Stimulated activated CD8-positive, alpha-beta memory T cell treated with anti-CD3 and anti-CD28 coated beads, Interleukin-15, amount 100 ng/mL, for 24 hours (primary cell): ENCODE results near the gene METTL21C.

Experiments
- DNase-seq: peaks from one replicate; pipeline ENCODE4 v3.0.0-alpha.2; 2020; ENCODE audit warnings: low read depth

METTL21C gene

GRCh38 chr13:102697929-102698648 is 3.2 kb upstream of the METTL21C start:
- DNase-seq: no peak

DNA sequence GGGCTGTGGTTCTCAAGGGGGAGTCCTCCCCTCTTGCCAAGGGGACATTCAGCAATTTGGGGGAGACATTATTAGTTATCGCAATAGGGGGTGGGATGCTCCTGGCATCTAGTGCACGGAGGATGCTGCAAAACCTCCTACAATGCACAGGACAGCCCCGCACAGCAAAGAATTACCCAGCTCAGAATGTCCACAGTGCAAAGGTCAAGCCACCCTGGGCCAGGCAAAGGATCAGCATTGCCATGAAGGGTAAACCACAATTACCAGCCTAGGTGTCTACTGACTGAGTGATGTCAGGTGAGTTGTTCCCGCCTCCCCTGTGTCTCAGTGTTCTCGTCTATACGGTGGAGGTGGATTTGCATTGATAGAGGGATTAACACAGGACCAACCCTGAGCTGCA is 2.4 kb upstream of the METTL21C start:
- DNase-seq: no peak

DNA sequence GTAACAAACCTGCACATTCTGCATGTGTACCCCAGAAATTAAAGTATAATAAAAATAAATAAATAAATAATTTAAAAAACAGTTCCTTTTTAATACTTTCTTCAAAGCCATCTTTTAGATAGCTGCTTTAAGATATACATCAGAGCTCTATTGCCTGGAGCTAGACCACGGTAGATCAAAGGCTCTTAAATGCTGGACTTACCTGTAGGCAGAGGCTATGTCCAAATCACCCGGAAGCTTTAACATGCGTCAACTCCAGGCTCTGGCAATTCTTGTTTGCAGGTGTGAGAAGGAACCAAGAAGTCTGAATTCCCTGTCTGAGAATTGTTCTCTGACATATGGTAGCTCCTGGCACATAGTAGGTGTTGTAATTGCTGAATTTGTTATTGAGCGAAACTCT is 1.6 kb upstream of the METTL21C start:
- DNase-seq: no peak

DNA sequence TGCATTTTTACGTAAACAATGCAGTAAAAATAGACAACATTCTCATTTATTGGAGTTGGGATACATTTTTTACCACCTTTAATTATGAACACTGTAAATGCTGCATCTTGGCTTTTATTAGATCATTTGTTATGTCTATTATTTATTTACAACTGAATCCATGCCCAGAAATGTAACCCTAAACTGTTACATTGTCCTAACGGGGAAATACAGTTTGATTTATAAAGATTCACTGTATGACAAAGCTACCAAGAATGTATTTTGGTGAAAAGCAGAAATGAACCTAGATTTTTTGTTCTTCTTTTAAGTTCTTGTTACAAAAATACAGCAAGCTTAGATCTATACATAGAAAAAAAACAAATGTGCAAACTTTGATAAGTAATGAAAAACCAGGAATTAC is 1.1 kb downstream of the METTL21C start:
- DNase-seq: no peak

DNA sequence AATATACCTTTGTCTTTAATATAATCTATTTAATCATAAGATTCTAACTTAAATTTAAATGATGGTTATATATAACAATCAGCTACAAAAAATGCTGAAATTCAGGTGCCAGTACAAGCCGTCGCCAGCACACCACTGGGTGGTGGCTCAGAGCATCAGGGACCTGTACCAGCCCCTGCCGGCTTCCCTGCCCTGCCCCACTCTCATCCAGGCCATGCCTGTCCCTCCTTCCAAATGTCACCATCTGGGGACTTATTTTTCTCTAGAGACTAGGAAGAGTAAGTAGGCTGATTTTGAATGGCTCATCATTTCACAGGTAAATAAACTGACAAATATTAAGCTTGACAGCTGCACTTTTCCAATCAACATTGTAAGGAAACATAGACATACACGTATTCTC is 1.6 kb downstream of the METTL21C start:
- no peak for DNase-seq

GRCh38 chr13:102692491-102692826 is 2.4 kb downstream of the METTL21C start:
- DNase-seq: no peak

DNA sequence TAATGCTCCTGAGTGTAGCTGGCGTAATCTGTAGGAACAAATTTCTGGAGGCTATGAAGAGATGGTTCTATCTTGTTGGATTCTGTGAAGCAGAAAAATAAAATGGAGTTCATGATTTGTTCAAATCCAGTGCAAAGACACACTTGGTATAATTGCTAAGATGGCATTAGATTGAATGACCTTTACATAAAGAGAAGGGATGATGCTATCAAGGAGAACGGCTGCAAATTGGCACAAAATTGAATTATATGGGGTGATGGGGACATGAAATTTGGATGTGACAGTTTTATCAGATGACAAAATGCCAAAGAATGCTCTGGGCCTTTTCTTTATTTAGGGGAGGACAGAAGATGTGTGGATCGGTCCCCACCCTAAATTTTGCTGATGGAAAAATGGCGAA is 4.0 kb downstream of the METTL21C start:
- no peak for DNase-seq

GRCh38 chr13:102688306-102688973 is 6.4 kb downstream of the METTL21C start:
- DNase-seq: no peak

- DNase-seq: no peak
Observed at GRCh38 chr13:102687520-102687919, 7.3 kb downstream of the METTL21C start.

GRCh38 chr13:102686024-102686423 is 8.8 kb downstream of the METTL21C start:
- no peak for DNase-seq

GRCh38 chr13:102683637-102684036 is 11.2 kb downstream of the METTL21C start:
- DNase-seq: no peak

GRCh38 chr13:102682727-102683126 is 12.1 kb downstream of the METTL21C start:
- DNase-seq: no peak

DNA sequence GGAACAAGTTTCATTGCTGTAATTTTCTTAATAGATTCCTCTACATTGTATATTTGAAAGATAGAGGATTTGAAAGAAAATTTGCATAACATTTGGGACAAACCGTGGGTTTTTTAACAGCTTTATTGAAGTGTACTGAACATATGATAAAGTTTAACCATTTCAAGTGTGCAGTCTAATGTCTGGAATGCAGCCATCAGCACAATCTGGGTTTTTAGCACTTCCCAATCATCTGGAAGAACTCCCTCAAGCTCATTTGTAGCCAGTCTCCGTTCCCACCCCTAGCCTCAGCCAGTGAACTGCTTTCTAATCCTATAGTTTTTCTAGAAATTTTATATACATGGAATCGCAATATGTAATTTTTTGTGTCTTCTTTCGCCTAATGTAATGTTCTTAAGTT is 12.6 kb downstream of the METTL21C start:
- DNase-seq: no peak

DNA sequence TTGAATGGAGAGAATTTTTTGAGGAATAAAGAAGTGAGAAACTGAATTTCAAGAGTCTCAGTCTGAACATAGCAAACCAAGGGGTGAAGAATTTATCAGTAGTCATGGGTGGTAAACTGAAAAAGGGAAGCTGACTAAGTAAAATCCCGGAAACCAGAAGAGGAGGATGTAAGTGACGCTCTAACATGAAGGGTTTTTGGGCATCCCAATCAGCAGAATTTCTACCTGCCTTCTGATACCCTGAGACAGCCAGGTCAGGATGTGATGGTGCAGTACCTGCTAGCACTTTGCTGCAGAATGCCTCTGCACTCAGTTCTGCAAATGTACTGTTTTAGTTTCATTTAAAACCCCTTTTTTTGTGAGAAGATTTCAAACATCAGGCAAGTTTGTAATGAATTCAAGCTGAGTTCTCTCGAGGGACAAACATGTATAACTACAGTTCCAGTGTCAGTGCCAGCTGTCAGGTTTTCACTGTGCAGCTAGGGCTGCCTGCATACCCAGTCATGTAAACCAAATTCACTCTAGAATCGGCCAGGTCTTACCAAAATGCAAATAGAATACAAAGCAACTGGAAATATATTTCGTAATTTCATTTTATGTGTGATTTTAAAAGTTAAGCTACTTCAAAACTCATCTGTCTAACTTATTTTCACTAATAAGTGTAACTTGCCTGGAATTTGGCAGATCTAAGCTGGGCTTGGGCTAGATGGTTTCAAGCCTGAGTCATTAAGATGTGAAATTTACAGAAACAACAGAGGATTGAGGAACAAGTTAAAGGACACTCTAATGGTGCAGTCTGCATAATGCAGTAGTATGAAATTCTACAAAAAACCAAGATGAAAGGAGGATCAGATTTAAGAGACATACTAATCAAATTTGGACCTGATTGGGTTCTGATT is 13.8 kb downstream of the METTL21C start:
- no peak for DNase-seq

- no peak for DNase-seq
Observed at GRCh38 chr13:102680133-102680717, 14.6 kb downstream of the METTL21C start.

GRCh38 chr13:102679449-102680132 is 15.3 kb downstream of the METTL21C start:
- DNase-seq: no peak

DNA sequence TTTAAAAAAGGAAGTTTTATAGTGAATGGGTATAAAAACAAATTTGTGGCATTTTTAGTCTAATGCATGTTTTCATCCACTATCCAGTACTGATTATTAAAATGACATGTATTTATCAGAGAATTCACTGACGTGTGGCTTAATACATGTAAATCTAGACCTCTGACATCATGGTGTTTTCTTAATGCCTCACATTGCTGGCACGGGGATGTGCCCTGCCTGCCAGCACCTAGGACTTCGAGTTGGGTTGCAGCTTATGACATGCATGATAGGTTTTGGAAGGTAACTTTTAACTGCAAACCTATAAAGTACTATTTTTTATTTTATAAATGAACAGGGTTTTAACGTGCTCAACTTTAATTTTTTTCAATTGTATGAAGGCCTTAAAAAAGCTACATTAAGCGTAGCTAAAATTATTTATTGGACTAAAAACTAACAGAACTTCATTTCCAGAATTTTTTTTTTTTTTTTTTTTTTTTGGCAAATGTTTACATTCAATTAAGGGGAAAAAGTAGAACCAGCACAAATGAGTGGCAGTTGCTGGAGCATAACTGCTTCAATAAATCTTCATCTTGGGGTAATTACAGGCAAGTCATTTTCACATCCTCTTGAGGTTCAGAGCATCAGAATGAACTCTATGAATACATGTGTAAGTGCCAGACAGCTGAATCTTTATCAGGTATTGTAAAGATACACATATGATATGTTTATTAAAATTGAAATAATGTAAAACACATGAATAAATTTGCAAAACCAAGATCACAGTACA is 16.3 kb downstream of the METTL21C start:
- DNase-seq: no peak

GRCh38 chr13:102677122-102677521 is 17.7 kb downstream of the METTL21C start:
- DNase-seq: no peak

GRCh38 chr13:102675115-102675514 is 19.7 kb downstream of the METTL21C start:
- DNase-seq: no peak

DNA sequence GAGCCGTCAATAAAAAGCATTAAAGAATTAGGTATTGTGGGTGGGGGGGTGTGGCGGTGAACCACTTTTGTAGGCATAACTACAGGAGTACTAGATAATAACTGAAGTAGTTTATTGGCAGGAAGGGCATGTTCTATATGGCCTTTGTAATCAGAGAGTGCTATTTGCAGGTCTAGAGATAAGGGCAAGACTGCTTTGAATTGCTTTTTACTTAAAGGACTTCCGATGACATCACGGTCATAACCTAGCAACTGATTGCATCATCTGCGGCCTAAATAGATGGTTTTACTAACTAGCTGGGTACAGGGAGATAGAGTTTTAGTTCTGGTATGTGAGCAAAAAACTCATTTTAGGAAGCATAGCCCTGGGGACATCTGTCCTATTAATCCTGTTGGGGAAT is 24.7 kb downstream of the METTL21C start:
- DNase-seq: no peak

GRCh38 chr13:102667911-102668310 is 26.9 kb downstream of the METTL21C start:
- DNase-seq: no peak
